A549 (cell line): Measurements from ENCODE around the gene ZNF296. TPM values are rescaled to one million over a fixed set of nuclear protein-coding genes. Genes with fewer than 3 reads are reported as not detected.

ENCODE experiments used
- ATAC-seq, 2 experiments: fragments of 200-7000 bp in 1 of 2; fragments of >200 bp in 1 of 2; cut with Nextera tagmentation in 1 of 2; cut with Tn5 transposase in 1 of 2; 3 replicates each; pipeline versions ENCODE4 v1.8.0 to v1.9.1; 2018 to 2020; ENCODE audit warnings: mild to moderate bottlenecking in 1 of 2, moderate library complexity in 1 of 2
- CTCF ChIA-PET: fragments of 300-600 bp; sonication (Branson Sonifier 250); formaldehyde crosslinking; extraction: SDS; loops from one replicate; lab custom pipeline; 2021; ENCODE audit warnings: antibody characterized with exemption, inconsistent platforms; lab: Yijun Ruan, JAX
- POLR2A ChIA-PET: fragments of 350-600 bp; formaldehyde crosslinking; extraction: SDS; loops from one replicate; lab custom pipeline; 2021; ENCODE audit warnings: antibody characterized with exemption, inconsistent platforms; lab: Yijun Ruan, JAX
- DNase-seq, 2 experiments: peaks; one replicate each; pipeline versions ENCODE4 v3.0.0 to v3.0.0-alpha.2; 2011 to 2016; ENCODE audit warnings: low read depth in 1 of 2, low spot score in 1 of 2
- FAIRE-seq: peaks from 2 replicates; lab custom pipeline; 2011; peaks lifted over from hg19 to GRCh38; lab: Jason Lieb, UNC
- H3K27ac ChIP-seq, 2 experiments: fragments of >200 bp; sonication (Bioruptor Twin); formaldehyde crosslinking; 3 replicates each; pipeline ENCODE4 v1.5.1; 2016 to 2017
- H3K4me1 ChIP-seq: fragments of >200 bp; sonication (Bioruptor Twin); formaldehyde crosslinking; 3 replicates; pipeline ENCODE4 v1.6.1; 2016
- H3K4me2 ChIP-seq: fragments of >200 bp; sonication (Bioruptor Twin); formaldehyde crosslinking; 3 replicates; pipeline ENCODE4 v1.6.1; 2016
- H3K4me3 ChIP-seq: fragments of >200 bp; sonication (Bioruptor Twin); formaldehyde crosslinking; 3 replicates; pipeline ENCODE4 v1.5.1; 2016
- H3K9me3 ChIP-seq: fragments of >200 bp; sonication (Bioruptor Twin); formaldehyde crosslinking; 3 replicates; pipeline ENCODE4 v1.6.1; 2016
- BHLHE40 ChIP-seq: IDR thresholded peaks from 2 replicates; pipeline ENCODE4 v1.6.1; 2012; ENCODE audit warnings: low read depth, low read length, inconsistent platforms
- CBX2 ChIP-seq: fragments of 200-600 bp; sonication (generic); IDR thresholded peaks from 2 replicates; pipeline ENCODE4 v1.6.1; 2016; ENCODE audit warnings: low read depth, mild to moderate bottlenecking, borderline replicate concordance
- CHD4 ChIP-seq: fragments of 200-600 bp; sonication (generic); IDR thresholded peaks from 2 replicates; pipeline ENCODE4 v1.6.1; 2016; ENCODE audit warnings: antibody characterized with exemption, mild to moderate bottlenecking, borderline replicate concordance
- EHMT2 ChIP-seq: fragments of 200-600 bp; sonication (generic); IDR thresholded peaks from 2 replicates; pipeline ENCODE4 v1.6.1; 2016; ENCODE audit warnings: antibody characterized with exemption, low read depth, mild to moderate bottlenecking, moderate library complexity
- EP300 ChIP-seq, 2 experiments: fragments of >200 bp; sonication (Bioruptor Twin); formaldehyde crosslinking; IDR thresholded peaks; 2 replicates in 1 of 2; 3 replicates in 1 of 2; pipeline ENCODE4 v1.6.1; 2016 to 2017
- FOSB ChIP-seq: fragments of 250-450 bp; sonication (Bioruptor Pico); IDR thresholded peaks from 2 replicates; pipeline ENCODE4 v1.5.0; 2020; ENCODE audit warnings: mild to moderate bottlenecking, moderate library complexity
- FOSL2 ChIP-seq, 2 experiments: fragments of 450-650 bp in 1 of 2; fragments of >200 bp in 1 of 2; sonication (Bioruptor Twin) in 1 of 2; formaldehyde crosslinking; IDR thresholded peaks; 2 replicates each; pipeline versions ENCODE4 v1.5.0 to v1.6.1; 2016 to 2020; ENCODE audit warnings: mild to moderate bottlenecking in 1 of 2, moderate library complexity in 1 of 2
- FOXS1 ChIP-seq: fragments of 250-450 bp; sonication (Bioruptor Pico); IDR thresholded peaks from 2 replicates; pipeline ENCODE4 v1.5.0; 2020; ENCODE audit warnings: mild to moderate bottlenecking, moderate library complexity
- HDAC2 ChIP-seq: fragments of 200-600 bp; sonication (generic); IDR thresholded peaks from 2 replicates; pipeline ENCODE4 v1.6.1; 2016
- HEYL ChIP-seq: fragments of 250-450 bp; sonication (Bioruptor Pico); IDR thresholded peaks from 2 replicates; pipeline ENCODE4 v1.8.0; 2021; ENCODE audit warnings: mild to moderate bottlenecking, moderate library complexity
- HOXA7 ChIP-seq: fragments of 250-450 bp; sonication (Bioruptor Pico); IDR thresholded peaks from 2 replicates; pipeline ENCODE4 v1.5.0; 2020; ENCODE audit warnings: mild to moderate bottlenecking, moderate library complexity
- JUN ChIP-seq, 2 experiments: fragments of >200 bp; sonication (Bioruptor Twin); formaldehyde crosslinking; IDR thresholded peaks; 2 replicates in 1 of 2; 3 replicates in 1 of 2; pipeline ENCODE4 v1.6.1; 2016 to 2017
- KDM5A ChIP-seq: fragments of 200-600 bp; sonication (generic); IDR thresholded peaks from 2 replicates; pipeline ENCODE4 v1.6.1; 2016; ENCODE audit warnings: antibody characterized with exemption, mild to moderate bottlenecking
- MAZ ChIP-seq: fragments of 150-350 bp; IDR thresholded peaks from 2 replicates; pipeline ENCODE4 v1.6.1; 2014; ENCODE audit warnings: antibody characterized with exemption, low read depth, low read length, borderline replicate concordance
- MYC ChIP-seq: IDR thresholded peaks from 2 replicates; pipeline ENCODE4 v1.6.1; 2012; ENCODE audit warnings: mild to moderate bottlenecking, inconsistent platforms, low read length, improper control_type of control experiment, borderline replicate concordance
- NPAS2 ChIP-seq: fragments of 250-450 bp; sonication (Bioruptor Pico); IDR thresholded peaks from 2 replicates; pipeline ENCODE4 v1.8.0; 2022; ENCODE audit warnings: mild to moderate bottlenecking, moderate library complexity, borderline replicate concordance
- NR3C1 ChIP-seq: fragments of >200 bp; sonication (Bioruptor Twin); formaldehyde crosslinking; IDR thresholded peaks from 3 replicates; pipeline ENCODE4 v1.6.1; 2017
- PHF8 ChIP-seq: fragments of 200-600 bp; sonication (generic); IDR thresholded peaks from 2 replicates; pipeline ENCODE4 v1.6.1; 2016; ENCODE audit warnings: low read depth, mild to moderate bottlenecking, antibody characterized with exemption, moderate library complexity, borderline replicate concordance
- POLR2A ChIP-seq: IDR thresholded peaks from 2 replicates; pipeline ENCODE4 v1.6.1; 2012; ENCODE audit warnings: mild to moderate bottlenecking, low read length
- POLR2AphosphoS2 ChIP-seq: conservative IDR thresholded peaks from 2 replicates; pipeline ENCODE4 v1.6.1; 2012; ENCODE audit warnings: low read length, improper control_type of control experiment, inconsistent platforms
- RARB ChIP-seq: fragments of 250-450 bp; sonication (Bioruptor Pico); IDR thresholded peaks from 2 replicates; pipeline ENCODE4 v1.8.0; 2021; ENCODE audit warnings: mild to moderate bottlenecking, moderate library complexity
- RCOR1 ChIP-seq: fragments of 150-350 bp; IDR thresholded peaks from 2 replicates; pipeline ENCODE4 v1.6.1; 2014; ENCODE audit warnings: antibody characterized with exemption, low read length, low read depth
- RFX5 ChIP-seq: fragments of 450-650 bp; IDR thresholded peaks from 2 replicates; pipeline ENCODE4 v1.7.1; 2014; ENCODE audit warnings: antibody characterized with exemption, mild to moderate bottlenecking, moderate library complexity
- RNF2 ChIP-seq: fragments of 200-600 bp; sonication (generic); IDR thresholded peaks from 2 replicates; pipeline ENCODE4 v1.6.1; 2016; ENCODE audit warnings: low read depth, mild to moderate bottlenecking, antibody characterized with exemption, moderate library complexity, borderline replicate concordance
- SMC3 ChIP-seq: fragments of >200 bp; sonication (Bioruptor Twin); formaldehyde crosslinking; IDR thresholded peaks from 3 replicates; pipeline ENCODE4 v1.6.1; 2018; ENCODE audit warnings: inconsistent platforms
- TP53 ChIP-seq: fragments of 250-450 bp; sonication (Bioruptor Pico); IDR thresholded peaks from 2 replicates; pipeline ENCODE4 v1.5.0; 2021; ENCODE audit warnings: mild to moderate bottlenecking, moderate library complexity
- ZFP36 ChIP-seq: fragments of 450-650 bp; IDR thresholded peaks from 2 replicates; pipeline ENCODE4 v1.6.1; 2014; ENCODE audit warnings: borderline replicate concordance; ENCODE audit not compliant: partially characterized antibody
- ZNF302 ChIP-seq: fragments of 250-450 bp; sonication (Bioruptor Pico); IDR thresholded peaks from 2 replicates; pipeline ENCODE4 v1.9.0; 2021; ENCODE audit warnings: inconsistent platforms, mild to moderate bottlenecking, moderate library complexity
- WGBS: methylation state at CpG from one replicate; pipeline ENCODE4 v1.1.6; 2017; ENCODE audit errors: missing lambda C conversion rate; 5-methylcytosine and 5-hydroxymethylcytosine counted together
- polyA minus RNA-seq: library from RNA; depleted of rRNA, polyadenylated mRNA; stranded (reverse); fragments of >200 nt; gene quantifications from 2 replicates; pipeline ENCODE4 v1.2.3, GENCODE V29; 2011; rRNA and poly(A)+ RNA removed
- polyA plus RNA-seq, 4 experiments: library from polyadenylated mRNA; depleted of rRNA in 3 of 4; stranded (reverse); fragments of >200 nt; fragmentation: RNase III in 1 of 4; extraction: RNeasy Plus Mini Kit Qiagen cat#74134 plus additional on column Dnase treatment in 1 of 4; gene quantifications; 2 replicates in 3 of 4; 3 replicates in 1 of 4; pipeline ENCODE4 v1.2.3, GENCODE V29; 2011 to 2017
- TF ChIP-seq, protein P1 (sequence below): IDR thresholded peaks from 2 replicates; pipeline ENCODE4 v1.6.1; 2012
- TF ChIP-seq, protein P2 (sequence below): fragments of >200 bp; sonication (Bioruptor Twin); formaldehyde crosslinking; IDR thresholded peaks from 3 replicates; pipeline ENCODE4 v1.6.1; 2016
- TF ChIP-seq, protein P3 (sequence below): fragments of 200-600 bp; sonication (generic); IDR thresholded peaks from 2 replicates; pipeline ENCODE4 v1.6.1; 2016; ENCODE audit warnings: antibody characterized with exemption, mild to moderate bottlenecking, moderate library complexity
- TF ChIP-seq, protein P4 (sequence below): IDR thresholded peaks from 2 replicates; pipeline ENCODE4 v1.6.1; 2012
- TF ChIP-seq, protein P5 (sequence below): fragments of 250-450 bp; sonication (Bioruptor Pico); IDR thresholded peaks from 2 replicates; pipeline ENCODE4 v1.5.0; 2020; ENCODE audit warnings: low read depth, mild to moderate bottlenecking, moderate library complexity

The ZNF296 gene
- polyA plus RNA-seq (2011; rRNA removed) (0.25 and 0.34 TPM in 2 replicates), polyA plus RNA-seq (2017; fragmentation: RNase III; extraction: RNeasy Plus Mini Kit Qiagen cat#74134 plus additional on column Dnase treatment) (2.7 to 3.6 TPM (median 3.4 TPM) in 3 replicates), polyA minus RNA-seq (0.50 and 0.73 TPM in 2 replicates)
- 2.7 and 3.7 TPM in 2 replicates for polyA plus RNA-seq (2012; cell fraction: cytosol; rRNA removed)
- 4.6 and 8.2 TPM in 2 replicates for polyA plus RNA-seq (2012; cell fraction: nucleus; rRNA removed)

DNA sequence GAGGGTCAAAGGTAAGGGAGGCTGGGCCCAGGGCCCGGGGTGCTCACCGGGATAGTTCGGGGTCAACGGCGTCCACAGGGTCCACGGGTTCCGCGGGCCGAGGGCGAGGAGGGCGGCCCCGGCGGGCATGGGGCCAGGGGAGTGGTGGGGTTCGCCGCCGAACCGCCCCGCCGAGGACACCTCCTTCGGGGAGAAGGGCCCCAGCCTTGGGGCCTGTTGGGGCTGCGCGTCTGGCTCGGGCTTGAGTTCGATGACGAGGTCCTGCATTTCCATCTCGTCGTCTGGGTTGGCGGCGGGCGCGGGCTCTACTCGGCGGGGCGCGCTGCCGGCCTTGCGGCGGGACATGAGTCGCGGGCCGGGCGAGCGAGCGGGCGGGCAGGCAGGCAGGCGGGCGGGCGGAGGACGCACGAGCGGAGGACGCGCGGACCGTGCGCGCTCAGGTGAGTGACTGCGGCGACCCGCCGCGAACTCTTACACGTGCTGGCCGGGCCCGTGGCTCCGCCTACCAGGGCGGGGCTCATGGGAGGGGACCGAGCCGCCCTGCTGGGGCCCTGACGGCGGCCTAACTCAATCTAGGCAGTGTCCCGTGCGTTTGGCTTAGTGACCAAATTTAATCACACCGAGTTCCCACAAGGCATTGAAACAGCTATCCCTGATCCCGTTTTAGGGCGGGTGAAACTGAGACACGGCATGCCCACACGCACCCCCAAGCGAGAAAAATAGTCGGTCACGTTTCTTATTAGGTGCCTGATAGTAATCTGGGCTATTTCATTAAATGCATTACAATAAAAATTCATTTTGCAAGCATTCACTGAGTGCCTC lies at the start of gene ZNF296:
TSS of gene ZNF296 (minus strand) at position 450 of the 822 bp plus-strand sequence. CDS start at position 345, 105 bp downstream.
- WGBS = 4% methylated on average over 63 of the region's 81 CpGs
- CTCF ChIA-PET = interaction anchor here (1.2 to 7.7 kb wide), 4 partner anchors 11 to 27 kb away, joined by 3 to 56 read pairs (median 6); no protein-coding TSS in a partner anchor
- Histone ChIP-seq H3K9me3 (no peaks in the 10 kb centered on the region), H3K27ac (peak within 1 kb of the TSS; percentile 77 to 90), H3K4me2 (peak within 1 kb of the TSS; percentile 84), H3K4me3 (peak within 1 kb of the TSS; percentile 66), H3K4me1 (peaks cover 31% of the 10 kb centered on the region)
- FAIRE-seq (no peak), ATAC-seq (peak; percentile 66 to 69), DNase-seq (peak; percentile 84 to 94)
- TF ChIP-seq RARB (CRISPR knock-in tag) (no peak), EHMT2 (no peak), RCOR1 (no peak), CBX2 (no peak), FOSL2 (IDR thresholded peaks at IDR 0.05) (no peak), FOSL2 (CRISPR knock-in tag; IDR thresholded peaks at IDR 0.05) (0 out of 2 replicates have a peak, but pooled peaks have one; percentile 21), HEYL (CRISPR knock-in tag) (no peak), CHD4 (no peak), RNF2 (peak; percentile 64; the same call in 1 of the 2 replicates), FOSB (CRISPR knock-in tag) (no peak), SMC3 (no peak), NPAS2 (CRISPR knock-in tag) (peak; percentile 85), POLR2A (peak; percentile 93), ZFP36 (no peak), HOXA7 (CRISPR knock-in tag) (no peak), NR3C1 (no peak), PHF8 (peak; percentile 74; the same call in 1 of the 2 replicates), ZNF302 (CRISPR knock-in tag) (no peak), RFX5 (no peak), KDM5A (no peak), POLR2AphosphoS2 (no peak), TP53 (peak; percentile 77; the same call in 1 of the 2 replicates), HDAC2 (no peak), EP300 (IDR thresholded peaks at IDR 0.05) (no peak), BHLHE40 (peak; percentile 92), JUN (IDR thresholded peaks at IDR 0.05) (peak; percentile 24 to 73; a peak in 1 of 5 replicates), MYC (peak; percentile 88), MAZ (peak; percentile 27; the same call in 1 of the 2 replicates), FOXS1 (CRISPR knock-in tag) (no peak)
- TF ChIP-seq, protein P1, sequence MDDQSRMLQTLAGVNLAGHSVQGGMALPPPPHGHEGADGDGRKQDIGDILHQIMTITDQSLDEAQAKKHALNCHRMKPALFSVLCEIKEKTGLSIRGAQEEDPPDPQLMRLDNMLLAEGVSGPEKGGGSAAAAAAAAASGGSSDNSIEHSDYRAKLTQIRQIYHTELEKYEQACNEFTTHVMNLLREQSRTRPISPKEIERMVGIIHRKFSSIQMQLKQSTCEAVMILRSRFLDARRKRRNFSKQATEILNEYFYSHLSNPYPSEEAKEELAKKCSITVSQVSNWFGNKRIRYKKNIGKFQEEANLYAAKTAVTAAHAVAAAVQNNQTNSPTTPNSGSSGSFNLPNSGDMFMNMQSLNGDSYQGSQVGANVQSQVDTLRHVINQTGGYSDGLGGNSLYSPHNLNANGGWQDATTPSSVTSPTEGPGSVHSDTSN = peak; percentile 72
- TF ChIP-seq, protein P2, sequence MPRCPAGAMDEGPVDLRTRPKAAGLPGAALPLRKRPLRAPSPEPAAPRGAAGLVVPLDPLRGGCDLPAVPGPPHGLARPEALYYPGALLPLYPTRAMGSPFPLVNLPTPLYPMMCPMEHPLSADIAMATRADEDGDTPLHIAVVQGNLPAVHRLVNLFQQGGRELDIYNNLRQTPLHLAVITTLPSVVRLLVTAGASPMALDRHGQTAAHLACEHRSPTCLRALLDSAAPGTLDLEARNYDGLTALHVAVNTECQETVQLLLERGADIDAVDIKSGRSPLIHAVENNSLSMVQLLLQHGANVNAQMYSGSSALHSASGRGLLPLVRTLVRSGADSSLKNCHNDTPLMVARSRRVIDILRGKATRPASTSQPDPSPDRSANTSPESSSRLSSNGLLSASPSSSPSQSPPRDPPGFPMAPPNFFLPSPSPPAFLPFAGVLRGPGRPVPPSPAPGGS = peak; percentile 58; the same call in 1 of the 3 replicates
- TF ChIP-seq, protein P3, sequence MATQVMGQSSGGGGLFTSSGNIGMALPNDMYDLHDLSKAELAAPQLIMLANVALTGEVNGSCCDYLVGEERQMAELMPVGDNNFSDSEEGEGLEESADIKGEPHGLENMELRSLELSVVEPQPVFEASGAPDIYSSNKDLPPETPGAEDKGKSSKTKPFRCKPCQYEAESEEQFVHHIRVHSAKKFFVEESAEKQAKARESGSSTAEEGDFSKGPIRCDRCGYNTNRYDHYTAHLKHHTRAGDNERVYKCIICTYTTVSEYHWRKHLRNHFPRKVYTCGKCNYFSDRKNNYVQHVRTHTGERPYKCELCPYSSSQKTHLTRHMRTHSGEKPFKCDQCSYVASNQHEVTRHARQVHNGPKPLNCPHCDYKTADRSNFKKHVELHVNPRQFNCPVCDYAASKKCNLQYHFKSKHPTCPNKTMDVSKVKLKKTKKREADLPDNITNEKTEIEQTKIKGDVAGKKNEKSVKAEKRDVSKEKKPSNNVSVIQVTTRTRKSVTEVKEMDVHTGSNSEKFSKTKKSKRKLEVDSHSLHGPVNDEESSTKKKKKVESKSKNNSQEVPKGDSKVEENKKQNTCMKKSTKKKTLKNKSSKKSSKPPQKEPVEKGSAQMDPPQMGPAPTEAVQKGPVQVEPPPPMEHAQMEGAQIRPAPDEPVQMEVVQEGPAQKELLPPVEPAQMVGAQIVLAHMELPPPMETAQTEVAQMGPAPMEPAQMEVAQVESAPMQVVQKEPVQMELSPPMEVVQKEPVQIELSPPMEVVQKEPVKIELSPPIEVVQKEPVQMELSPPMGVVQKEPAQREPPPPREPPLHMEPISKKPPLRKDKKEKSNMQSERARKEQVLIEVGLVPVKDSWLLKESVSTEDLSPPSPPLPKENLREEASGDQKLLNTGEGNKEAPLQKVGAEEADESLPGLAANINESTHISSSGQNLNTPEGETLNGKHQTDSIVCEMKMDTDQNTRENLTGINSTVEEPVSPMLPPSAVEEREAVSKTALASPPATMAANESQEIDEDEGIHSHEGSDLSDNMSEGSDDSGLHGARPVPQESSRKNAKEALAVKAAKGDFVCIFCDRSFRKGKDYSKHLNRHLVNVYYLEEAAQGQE = no peak
- TF ChIP-seq, protein P4, sequence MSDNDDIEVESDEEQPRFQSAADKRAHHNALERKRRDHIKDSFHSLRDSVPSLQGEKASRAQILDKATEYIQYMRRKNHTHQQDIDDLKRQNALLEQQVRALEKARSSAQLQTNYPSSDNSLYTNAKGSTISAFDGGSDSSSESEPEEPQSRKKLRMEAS = peak; percentile 94
- TF ChIP-seq, protein P5, sequence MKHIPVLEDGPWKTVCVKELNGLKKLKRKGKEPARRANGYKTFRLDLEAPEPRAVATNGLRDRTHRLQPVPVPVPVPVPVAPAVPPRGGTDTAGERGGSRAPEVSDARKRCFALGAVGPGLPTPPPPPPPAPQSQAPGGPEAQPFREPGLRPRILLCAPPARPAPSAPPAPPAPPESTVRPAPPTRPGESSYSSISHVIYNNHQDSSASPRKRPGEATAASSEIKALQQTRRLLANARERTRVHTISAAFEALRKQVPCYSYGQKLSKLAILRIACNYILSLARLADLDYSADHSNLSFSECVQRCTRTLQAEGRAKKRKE = no peak
- POLR2A ChIA-PET = interaction anchor here (1.0 kb wide), 1 partner anchor 15 kb away, joined by 3 read pairs; no protein-coding TSS in a partner anchor
